KBM-7 (cell line): ENCODE results near the gene DENND4B.

Source experiments
- DNase-seq: peaks from one replicate; pipeline ENCODE4 v3.0.0-alpha.2; 2015
- in situ Hi-C: fragments of 300-500 bp; cut with MboI; formaldehyde crosslinking; loops from 2 replicates; pipeline ENCODE4 v1.14.3; 2020; ENCODE audit warnings: low sequenced_read_pairs, low pct_unique_long_range_greater_than_20kb, mixed read lengths

DENND4B gene

DNA sequence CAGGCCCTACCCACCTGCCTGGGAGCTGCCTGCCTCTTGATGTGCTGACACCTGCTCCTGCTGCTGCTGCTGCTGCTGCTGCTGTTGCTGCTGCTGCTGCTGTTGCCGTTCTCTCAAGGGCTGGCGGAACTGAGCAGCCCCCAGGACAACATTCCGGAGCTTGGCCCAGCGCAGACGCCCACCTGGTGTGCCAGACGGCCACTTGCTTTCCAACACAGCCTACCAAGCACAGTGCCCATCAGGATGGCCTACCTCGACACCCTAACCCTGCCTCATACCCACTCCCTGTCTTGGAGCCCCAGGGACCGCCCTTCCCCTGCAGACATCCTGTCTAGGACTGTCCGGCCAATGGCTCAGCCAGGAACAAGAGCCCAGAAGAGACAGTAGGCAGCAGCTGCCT is 11.8 kb downstream of the DENND4B start:
- in situ Hi-C loops: no loop called here
- DNase-seq: no peak

DNA sequence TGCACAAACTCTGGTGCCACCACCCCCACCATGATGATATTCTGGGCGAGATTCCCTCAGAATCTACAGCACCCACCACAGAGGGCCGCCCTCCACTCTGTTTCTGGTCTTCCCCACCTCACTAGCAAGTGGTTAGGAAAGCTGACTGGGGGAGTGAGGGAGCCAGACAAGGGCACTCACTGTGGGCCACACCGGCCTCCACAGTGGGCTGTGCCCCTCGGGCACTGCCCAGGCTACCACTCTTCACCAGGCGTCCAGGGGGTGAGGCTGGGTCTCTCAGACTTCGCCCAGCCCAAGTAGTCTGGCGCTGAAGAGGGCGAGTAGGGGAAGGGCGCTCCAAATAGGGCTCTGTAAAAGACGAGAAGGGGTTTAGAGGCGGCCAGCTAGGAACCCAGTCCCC is 12.6 kb downstream of the DENND4B start:
- in situ Hi-C loops: no loop called here
- no peak for DNase-seq

DNA sequence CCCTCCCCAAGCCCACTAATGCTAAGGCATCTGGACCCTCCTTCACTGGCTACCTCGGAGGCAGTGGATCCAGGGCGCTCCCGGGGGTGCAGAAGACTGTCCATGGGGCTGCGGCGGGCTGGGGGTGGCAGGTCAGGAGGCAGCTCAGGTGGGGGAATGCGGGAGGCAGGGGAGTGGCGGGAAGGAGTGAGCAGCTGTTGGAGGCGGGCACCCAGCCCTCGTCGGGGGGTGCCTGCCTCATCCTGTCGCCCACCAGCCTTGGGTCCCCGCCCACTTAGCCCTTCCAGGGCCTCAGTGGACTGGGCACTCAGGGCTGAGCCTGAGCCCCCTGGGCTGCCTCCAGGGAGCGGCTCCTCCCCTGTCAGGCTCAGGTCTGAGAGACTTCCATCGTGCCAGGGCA is 13.1 kb downstream of the DENND4B start:
- in situ Hi-C loops: no loop called here
- DNase-seq: no peak

DNA sequence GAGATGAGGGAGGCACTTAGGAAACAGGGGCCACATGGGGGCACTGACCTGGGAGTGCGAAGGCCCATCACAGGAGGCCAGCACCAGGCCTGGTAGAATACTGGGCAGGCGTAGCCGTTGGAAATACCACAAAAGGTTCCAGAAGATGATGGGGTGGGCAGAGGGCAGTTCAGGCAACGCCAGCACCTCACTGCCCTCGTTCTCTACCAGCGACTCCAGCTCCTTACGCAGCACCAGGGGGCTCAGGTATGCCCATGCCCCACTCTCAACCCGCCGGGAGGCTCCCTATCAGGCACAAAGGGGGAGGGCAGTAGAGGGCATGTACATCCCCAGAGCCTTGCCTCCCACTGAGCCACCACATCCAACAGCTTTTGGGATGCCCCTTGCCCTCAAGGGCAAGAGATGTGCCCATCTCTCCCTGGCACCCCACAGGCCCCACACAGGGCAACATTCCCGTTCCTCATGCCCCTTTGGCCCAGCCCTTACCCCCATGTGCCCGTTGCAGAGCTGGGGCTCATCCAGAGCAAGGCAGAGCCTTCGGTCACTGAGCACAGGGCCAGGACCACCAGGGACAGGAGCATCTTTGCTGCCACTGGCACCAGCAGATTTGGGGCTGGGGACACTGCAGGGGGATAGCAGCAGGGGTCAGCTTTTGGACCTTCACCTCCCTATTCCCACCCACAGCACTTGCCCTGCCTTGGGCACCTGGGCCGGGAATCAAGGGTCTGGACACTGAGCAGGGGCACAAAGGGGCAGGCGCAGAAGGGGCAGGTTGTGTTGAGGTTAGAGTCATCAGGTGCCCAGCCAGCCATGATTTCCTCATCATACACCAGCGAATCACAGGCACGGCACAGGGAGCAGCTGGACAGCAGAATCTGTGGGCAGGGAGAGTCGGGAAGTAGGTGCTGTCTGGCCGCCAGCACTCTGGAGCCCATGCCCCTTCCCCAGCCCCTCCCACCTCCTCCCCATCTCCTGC is 14.1 kb downstream of the DENND4B start:
- in situ Hi-C loops: no loop called here
- DNase-seq: no peak

DNA sequence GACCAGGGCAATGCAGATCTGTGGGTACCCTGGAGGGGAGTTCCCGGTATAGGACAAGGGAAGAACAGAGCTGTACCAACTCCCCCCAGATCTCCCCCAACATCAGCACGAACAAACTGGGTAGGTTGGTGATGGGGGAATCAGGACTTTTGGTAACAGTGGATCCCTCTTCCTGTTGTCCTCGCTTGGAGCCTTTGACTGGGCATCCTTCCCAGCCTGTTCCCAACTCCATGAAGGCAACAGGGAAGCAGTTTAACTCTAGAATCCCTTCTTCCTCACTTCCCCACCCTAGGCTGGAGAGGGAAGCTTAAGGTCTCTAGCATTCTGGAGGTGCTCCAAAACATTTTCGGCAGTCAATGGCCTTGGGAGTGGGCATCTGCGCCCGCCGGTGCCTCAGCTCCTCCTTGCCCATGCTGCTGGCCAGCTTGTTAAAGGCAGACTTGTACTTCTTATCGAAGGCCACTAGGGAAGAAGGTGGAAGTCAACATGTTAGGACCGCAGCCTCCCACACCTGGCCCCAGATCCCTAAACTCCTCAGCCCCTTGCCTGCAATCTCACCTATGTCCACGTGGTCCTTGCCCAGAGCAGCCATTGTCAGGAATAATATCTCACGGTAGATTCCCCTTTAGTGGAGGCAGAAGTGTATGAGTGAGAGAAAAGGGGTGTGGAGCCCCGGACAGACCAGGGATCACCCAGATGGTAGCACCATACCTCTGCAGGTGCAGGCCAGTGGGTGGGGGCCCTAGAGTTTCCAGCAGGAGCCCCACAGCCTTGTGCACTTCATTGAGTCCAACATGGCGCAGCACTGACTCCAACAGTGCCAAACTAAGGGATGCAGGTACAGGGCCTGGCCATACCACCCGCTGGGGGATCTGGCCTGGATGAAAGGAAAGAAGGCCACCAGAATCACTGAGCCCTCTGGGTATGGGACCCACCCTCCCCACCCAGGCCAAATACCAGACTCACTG is 16.3 kb downstream of the DENND4B start:
- in situ Hi-C loops: no loop called here
- DNase-seq: no peak

DNA sequence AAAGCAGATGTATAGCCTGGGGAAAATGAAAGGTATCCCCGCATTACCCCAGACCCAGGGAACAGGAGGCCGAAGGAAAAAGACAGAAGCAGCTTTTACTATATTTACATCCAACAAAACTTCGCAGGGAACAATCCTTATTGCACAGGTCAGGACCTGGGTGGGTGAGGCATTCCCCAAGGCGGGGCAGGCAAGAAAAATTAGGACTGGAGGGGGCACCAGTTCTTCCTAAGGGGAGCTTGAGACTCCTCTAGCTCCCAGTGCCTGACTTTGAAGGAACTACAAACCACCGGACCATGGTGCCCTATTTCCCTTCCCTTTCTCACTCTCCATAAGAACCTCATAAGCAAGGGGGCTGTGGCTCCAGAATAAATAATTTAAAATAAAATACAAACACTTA is 17.1 kb downstream of the DENND4B start:
- DNase-seq: no peak
- in situ Hi-C loops: no loop called here

DNA sequence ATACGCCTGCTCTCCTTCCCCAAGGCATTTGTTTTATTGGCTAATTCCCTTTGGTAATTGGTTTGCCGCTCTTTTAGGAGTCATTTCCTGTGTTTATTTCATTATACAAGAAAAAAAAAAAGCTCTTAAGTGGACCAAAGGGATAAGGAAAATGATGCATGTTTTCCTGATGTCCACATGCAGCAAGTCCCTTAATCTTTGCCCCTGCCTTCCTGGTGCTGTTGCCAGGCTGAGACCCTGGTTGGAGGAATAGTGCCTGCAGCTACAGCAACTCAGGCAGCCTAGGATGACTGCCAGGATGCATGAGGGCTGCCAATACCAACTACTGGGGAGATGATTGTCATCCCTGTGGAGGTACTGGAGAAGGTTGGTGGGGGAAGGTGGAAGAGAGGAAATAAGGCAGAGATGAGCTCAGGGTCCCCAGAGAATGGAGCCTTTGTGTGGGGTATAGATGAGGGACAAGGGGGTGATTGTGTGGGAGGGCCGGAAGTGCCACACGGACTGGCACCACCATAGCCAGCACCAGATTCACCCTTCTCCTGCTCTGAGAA is 17.7 kb downstream of the DENND4B start:
- in situ Hi-C loops: no loop called here
- DNase-seq: no peak

DNA sequence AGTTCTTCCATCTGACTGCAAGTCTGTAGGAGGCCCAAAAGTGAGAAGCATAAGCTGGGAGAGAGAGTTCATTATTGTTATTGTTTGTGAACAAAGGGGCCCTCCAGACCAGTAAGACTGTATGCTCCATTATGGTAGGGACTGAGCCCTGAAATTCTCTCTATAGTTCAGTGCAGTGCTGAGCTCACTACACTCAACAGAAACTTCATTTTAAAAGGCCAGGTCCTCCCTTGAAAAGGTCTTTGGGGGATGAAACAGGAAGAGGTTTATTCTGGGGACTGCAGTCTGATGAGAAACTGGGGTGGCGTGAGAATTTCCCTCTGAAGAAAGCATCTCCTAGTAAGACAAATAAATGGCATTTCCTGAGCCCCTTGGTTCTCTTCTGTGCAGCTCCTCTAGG is 18.3 kb downstream of the DENND4B start:
- DNase-seq: no peak
- in situ Hi-C loops: no loop called here

DNA sequence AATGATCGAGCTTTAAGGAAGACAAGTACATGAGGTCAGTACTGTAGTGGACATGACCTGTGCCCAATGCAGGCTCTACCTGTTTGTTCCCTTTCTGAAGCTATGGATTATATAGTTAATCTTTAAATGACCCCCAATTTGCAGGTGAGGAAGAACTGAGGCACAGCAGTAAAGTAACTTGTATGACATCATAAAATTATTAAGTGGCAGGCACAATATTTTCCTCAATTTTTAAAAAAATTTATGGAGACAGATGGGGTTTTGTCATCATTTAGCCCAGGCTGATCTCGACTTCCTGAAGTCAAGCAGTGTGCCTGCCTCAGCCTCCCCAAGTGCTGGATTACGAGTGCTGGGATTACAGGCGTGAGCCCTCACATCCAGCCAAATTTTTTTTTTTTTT is 20.1 kb downstream of the DENND4B start:
- in situ Hi-C loops: no loop called here
- DNase-seq: no peak

DNA sequence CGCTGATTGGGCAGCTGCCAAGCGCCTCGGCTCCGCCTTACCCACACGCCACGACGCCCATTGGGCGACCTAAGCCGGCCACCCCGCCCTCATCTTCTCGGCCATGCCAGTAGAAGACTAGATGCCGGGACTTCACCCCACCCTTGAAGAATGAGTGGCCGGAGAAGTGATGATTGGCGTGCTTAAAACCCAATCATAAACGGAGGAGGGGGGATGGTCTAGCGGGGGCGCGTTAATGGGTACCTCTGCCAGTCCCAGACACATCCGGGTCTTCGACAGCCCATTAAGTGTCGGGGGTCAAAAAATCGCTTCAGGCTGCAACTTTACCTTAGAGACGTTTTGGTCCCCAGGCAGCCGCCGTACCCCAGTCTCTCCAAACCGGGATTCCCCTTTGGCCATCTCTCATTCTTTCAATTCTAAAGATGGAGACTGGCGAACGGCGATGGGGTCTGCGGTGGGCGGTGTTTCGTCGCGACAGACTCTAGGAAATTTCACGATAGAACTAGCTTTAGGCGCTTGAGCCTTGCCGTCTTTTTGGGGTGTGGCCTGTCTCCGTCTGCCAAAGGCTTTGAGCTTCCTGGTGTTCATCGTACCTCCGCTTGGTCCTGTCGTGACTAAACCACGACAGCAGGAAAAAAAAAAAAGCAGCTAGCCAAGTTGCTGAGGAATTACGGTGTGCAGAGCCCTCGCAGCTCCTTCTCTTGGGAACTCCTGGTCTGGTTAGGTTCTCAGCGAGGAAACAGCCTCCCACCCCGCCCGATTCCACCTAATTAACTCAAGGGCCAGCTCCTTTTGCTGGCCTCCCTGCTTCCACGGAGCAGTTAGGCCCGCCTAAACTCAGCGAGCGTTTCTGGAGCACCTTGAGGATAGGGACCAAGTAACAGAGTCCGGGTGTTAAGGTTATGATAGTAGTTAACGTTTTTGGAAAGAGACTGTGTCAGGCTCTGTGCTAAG is 23.3 kb downstream of the DENND4B start, which contains the start of gene GATAD2B:
Gene GATAD2B, minus strand, starts transcription at position 1 of the 954 bp plus-strand sequence. CDS start 94,625 bp downstream, outside the sequence.
- in situ Hi-C loops: no loop called here
- DNase-seq: peak; percentile 100

DNA sequence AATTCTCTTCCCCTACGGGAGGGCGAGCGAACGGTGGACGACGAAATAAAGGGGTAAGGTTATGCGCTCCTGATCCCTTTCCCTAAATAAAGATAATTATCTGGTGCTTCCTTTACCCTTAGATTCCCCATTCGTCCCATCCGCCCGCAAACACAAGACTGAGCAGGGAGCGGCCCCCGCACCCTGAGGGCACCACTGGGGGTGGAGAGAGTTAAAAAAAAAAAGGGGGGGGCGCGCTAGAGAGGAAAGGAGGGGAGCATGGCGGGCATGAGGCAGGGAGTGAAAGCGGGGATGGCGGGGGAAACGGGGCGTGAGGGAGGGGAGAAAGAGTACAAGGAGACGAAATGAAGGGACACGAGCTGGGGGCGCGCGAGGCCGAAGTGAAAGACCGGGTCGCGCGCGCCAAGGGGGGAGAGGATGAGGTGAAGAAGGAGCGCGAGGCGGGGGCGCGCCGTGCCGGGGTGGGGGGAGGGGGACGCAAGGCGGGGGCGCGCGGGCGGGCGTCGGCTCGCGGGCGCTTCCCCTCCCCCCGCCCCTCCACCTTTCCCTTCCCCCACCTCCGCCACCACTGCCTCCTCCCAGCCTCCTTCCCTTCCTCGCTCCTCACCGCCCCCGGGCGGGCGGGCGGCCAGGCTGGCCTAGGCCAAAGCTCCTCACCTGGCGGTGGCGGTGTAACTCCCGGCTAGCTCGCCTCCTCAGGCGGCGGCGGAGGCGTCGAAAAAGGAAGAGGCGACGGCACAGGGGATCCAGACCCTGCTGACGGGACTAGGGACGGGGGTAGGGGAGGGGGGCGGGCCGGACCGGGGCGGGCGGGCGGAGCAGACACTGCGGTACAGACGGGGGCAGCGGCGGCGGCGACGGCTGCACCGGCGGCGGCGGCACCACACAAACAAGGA is 24.2 kb downstream of the DENND4B start:
- in situ Hi-C loops: no loop called here
- DNase-seq: peak; percentile 54

DNA sequence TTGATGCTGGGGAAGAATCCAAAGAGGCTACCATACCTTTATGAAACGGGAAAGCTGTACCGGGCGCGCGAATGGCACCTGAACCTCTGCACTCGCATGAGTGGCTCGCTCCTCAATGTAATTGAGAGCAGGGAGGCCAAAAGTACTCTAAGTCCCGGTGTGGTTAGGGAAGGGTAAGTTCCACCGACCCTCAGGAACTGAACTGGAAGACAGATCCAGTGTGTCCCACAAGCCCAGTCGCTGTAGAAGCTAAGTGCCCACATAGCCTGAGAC is 24.8 kb downstream of the DENND4B start:
- DNase-seq: no peak
- in situ Hi-C loops: no loop called here

DNA sequence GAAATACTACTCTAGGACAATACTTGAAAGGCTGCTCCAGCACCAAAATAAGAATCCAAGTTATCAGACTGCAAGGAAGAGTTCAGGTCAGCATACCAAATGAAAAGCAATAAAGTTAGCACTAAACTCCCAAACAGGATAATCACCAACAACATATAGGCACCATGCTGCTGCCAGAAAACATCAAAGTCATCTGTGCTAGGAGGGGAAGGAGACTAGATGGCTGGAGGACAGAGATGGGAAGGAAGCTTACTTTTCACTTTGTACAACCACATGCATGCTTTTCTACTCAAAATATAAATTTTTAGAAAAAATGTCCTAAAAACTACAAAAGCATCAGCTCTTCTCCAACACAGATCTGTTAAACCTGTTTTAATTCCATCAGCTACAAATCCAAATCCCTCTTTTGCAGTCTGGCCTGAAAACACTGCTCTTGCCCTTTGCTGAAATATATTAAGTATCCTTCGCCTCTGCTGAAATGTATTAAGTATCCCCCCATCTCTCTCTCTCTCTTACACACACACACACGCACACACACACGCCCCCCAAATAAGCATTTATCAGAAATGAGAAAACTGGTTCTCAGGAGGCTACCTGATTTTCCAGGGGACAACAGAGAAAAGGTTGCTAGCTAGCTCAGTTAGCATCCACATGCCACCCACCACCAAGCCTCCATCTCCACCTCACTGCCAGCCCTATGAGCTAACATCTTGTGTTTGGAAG is 25.3 kb downstream of the DENND4B start:
- in situ Hi-C loops: no loop called here
- DNase-seq: peak; percentile 25

DNA sequence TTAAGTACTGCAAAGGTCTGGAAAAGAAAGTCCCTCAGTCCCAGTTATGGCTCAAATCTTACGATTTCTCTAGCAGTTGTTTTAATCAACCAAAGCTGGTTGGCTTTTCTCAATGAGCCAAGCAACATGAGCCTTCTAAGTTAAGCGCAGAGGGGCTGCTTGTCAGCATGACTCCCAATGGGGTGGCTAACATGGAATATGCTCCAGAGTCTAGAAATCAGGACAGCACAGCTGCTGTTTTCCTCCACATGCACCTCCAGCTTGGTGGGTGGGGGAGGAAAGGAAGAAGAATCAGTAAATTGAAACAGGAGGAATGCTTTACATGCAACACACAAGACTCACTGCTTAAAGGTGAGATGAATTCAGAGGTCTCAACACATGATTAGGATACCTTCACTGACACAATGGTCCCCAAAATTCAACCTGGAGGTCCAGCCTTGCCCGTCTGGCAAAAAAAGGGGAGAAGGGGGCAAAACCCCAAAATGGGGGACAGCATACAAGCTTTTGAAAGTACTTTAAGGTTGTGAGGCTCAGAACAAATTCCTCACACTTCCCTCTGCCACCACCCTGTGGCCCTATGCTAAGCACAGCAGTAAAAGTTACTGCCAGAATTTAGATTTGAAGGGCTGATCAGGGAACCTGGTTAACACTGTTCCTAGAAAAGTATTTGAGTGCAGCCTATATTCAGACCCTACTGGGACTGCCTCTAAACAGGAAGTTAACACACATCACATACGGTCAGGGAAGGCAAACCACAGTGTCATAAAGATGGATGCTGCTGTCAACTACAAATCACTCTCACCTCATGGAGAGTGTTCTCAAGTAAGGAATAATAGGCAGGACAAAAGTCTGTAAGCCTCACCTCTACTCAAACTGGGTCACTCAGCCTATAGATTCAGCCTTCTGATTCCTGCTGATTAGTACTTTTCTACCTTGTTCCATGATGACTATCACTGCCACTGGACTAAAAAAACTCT is 26.4 kb downstream of the DENND4B start:
- DNase-seq: peak; percentile 90
- in situ Hi-C loops: no loop called here

DNA sequence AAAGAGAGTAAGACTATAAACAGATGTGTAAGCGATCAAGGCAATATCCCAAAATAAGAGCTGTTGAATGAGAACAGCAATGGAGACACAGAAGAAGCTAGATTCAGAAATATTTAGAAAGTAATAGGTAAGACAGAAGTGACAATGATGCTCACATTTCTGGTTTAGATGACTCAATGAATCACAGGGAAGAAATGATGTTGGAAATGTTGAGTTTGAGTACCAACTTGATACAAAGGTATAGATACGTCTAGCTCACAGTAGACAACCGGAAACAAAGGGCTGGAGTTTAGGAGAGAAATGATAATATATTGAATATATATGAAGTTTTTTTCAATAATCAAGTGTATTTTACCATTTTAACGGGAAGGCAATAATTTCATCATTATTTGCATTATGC is 30.2 kb downstream of the DENND4B start:
- DNase-seq: no peak
- in situ Hi-C loops: no loop called here

DNA sequence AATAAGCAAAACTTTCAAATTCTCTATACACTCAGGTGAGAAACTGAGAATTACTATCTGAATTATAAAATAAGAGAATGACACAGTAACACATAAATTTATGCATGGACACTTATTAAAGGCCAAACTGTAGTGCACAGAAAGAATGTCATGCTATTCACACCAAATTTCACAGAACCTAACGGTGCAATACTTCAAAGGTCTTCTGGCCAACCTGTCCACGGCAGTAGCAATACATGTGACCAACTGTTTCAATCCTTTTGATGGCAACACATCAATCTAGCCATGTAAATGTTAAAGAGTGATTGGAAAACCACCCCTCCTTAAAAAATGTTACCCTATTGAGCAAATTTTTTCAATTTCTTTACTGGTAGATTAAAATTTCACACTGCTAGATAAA is 34.2 kb downstream of the DENND4B start:
- DNase-seq: no peak
- in situ Hi-C loops: no loop called here
